WERI-Rb-1 (cell line): ENCODE results near the gene TMEFF1.
"Not testable (repeated sequence)": the region's sequence is repeated elsewhere in the genome, so short reads cannot be mapped to it uniquely, and the experiment has no call there.

ENCODE experiments used
- DNase-seq: peaks from one replicate; pipeline ENCODE4 v3.0.0-alpha.2; 2020
- H3K27ac ChIP-seq: fragments of 250-450 bp; sonication (Bioruptor Pico); 2 replicates; pipeline ENCODE4 v1.5.1; 2020; ENCODE audit warnings: mild to moderate bottlenecking, moderate library complexity
- H3K27me3 ChIP-seq: fragments of 250-450 bp; sonication (Bioruptor Pico); 2 replicates; pipeline ENCODE4 v1.5.1; 2021; ENCODE audit warnings: mild to moderate bottlenecking, low read depth, moderate library complexity; ENCODE audit not compliant: insufficient read depth, severe bottlenecking
- H3K36me3 ChIP-seq: fragments of 250-450 bp; sonication (Bioruptor Pico); 2 replicates; pipeline ENCODE4 v1.5.1; 2020; ENCODE audit warnings: mild to moderate bottlenecking, moderate library complexity
- H3K4me3 ChIP-seq: 2 replicates; pipeline ENCODE4 v1.5.1; 2011; ENCODE audit warnings: low read depth, mild to moderate bottlenecking, control low read depth, low read length
- H3K9me3 ChIP-seq: fragments of 250-450 bp; sonication (Bioruptor Pico); 2 replicates; pipeline ENCODE4 v1.5.1; 2021; ENCODE audit warnings: mild to moderate bottlenecking, moderate library complexity; ENCODE audit not compliant: severe bottlenecking
- TF ChIP-seq, protein P1 (sequence below): IDR thresholded peaks from 2 replicates; pipeline ENCODE4 v1.5.1; 2011; ENCODE audit warnings: low read depth, mild to moderate bottlenecking, control low read depth, inconsistent platforms, low read length

TMEFF1 gene

DNA sequence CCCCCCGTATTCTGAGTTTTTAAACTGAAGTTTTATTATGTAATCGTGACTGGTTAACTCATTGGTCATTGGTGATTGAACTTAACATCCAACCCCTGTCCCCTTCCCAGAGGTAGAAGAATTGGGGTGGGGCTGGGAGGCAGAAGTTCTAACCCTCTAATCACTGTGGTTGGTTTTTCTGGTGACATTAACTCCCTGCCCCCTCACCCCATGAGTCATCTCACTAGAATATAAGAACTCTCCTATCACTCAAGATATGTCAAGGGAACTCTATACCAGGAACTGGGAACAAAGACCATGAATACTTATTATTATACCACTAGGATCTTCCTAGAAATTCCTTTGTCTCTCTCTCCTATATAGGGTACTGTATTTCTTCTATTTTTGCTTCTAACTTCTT, 52.6 kb downstream of the TMEFF1 start:
- H3K4me3 ChIP-seq = no peak overlapping the region
- TF ChIP-seq, protein P1, sequence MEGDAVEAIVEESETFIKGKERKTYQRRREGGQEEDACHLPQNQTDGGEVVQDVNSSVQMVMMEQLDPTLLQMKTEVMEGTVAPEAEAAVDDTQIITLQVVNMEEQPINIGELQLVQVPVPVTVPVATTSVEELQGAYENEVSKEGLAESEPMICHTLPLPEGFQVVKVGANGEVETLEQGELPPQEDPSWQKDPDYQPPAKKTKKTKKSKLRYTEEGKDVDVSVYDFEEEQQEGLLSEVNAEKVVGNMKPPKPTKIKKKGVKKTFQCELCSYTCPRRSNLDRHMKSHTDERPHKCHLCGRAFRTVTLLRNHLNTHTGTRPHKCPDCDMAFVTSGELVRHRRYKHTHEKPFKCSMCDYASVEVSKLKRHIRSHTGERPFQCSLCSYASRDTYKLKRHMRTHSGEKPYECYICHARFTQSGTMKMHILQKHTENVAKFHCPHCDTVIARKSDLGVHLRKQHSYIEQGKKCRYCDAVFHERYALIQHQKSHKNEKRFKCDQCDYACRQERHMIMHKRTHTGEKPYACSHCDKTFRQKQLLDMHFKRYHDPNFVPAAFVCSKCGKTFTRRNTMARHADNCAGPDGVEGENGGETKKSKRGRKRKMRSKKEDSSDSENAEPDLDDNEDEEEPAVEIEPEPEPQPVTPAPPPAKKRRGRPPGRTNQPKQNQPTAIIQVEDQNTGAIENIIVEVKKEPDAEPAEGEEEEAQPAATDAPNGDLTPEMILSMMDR = no peak
- no peak overlapping the region for H3K27ac ChIP-seq
- H3K36me3 ChIP-seq = peaks cover 35% of the 10 kb centered on the region
- no peaks in the 10 kb centered on the region for H3K27me3 ChIP-seq
- H3K9me3 ChIP-seq = no peaks in the 10 kb centered on the region
- no peak for DNase-seq

DNA sequence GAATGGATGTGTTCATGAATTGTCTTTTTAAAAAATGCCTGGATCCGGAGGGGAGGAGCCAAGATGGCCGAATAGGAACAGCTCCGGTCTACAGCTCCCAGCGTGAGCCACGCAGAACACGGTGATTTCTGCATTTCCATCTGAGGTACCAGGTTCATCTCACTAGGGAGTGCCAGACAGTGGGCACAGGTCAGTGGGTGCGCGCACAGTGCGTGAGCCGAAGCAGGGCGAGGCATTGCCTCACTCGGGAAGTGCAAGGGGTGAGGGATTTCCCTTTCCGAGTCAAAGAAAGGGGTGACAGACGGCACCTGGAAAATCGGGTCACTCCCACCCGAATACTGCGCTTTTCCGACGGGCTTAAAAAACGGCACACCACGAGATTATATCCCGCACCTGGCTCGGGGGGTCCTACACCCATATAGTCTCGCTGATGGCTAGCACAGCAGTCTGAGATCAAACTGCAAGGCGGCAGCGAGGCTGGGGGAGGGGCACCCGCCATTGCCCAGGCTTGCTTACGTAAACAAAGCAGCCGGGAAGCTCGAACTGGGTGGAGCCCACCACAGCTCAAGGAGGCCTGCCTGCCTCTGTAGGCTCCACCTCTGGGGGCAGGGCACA, 54.3 kb downstream of the TMEFF1 start:
- not testable (repeated sequence) for H3K9me3 ChIP-seq, DNase-seq, H3K27ac ChIP-seq, H3K27me3 ChIP-seq, H3K4me3 ChIP-seq
- peaks cover 30% of the 10 kb centered on the region for H3K36me3 ChIP-seq

DNA sequence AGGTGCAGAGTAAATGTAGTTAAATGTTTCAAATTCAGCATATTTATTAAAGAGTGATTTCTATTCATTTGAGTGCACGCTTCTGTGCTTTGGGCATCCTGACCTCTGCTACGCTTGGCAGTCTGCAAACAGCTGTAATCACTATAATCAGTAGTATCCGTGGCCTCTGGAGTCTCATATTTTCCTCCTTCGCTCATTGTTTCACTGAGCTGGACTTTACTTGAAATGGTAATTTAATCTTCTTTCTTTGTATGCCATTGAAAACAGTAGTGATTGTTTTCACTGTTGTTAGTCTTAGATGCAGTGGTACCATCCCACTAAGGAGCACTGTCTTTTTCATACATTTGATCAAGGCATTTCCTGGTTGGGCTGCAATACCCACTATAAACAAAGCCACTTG, 61.5 kb downstream of the TMEFF1 start:
- H3K9me3 ChIP-seq = peaks cover 2% of the 10 kb centered on the region
- H3K36me3 ChIP-seq = peaks cover 5% of the 10 kb centered on the region
- DNase-seq = no peak
- no peaks in the 10 kb centered on the region for H3K27me3 ChIP-seq
- no peak overlapping the region for H3K27ac ChIP-seq
- H3K4me3 ChIP-seq = no peak overlapping the region
- TF ChIP-seq, protein P1 = no peak

DNA sequence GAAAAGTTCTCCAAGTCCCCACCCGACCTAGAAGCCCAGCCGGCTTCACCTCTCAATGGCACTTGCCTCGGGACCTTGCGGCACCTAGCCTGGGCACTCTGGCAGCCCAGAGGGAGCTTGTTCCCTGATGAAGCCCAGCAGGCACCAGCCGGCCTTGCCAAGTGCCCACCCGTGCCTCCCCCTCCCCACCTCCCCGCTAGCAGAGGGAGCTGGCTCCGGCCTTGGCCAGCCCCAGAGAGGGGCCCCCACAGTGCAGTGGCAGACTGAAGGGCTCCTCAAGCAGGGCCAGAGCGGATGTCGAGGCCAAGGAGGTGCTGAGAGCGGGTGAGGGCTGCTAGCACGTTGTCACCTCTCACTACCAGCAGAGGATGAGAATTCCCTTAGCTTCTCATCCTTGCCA, 67.4 kb downstream of the TMEFF1 start:
- peaks cover 38% of the 10 kb centered on the region for H3K36me3 ChIP-seq
- DNase-seq = no peak
- TF ChIP-seq, protein P1 = no peak

DNA sequence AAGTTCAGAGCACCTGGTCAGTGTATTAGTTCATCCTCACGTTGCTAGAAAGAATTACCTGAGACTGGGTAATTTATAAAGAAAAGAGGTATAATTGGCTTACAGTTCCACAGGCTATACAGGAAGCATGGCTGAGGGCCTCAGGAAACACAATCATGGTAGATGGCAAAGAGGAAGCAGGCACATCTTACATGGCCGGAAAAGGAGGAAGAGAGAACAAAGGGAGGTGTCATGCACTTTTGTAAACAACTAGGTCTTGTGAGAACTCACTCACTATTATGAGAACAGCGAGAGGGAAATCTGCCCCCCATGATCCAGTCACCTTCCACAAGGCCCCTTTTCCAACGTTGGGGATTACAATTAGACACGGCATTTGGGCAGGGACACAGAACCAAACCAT, 76.1 kb downstream of the TMEFF1 start:
- H3K27me3 ChIP-seq = no peaks in the 10 kb centered on the region
- no peak overlapping the region for H3K27ac ChIP-seq

More for the DNA sequence above, 67.4 kb downstream of the TMEFF1 start:
- peaks cover 13% of the 10 kb centered on the region for H3K9me3 ChIP-seq
- H3K27ac ChIP-seq = no peak overlapping the region
- no peak overlapping the region for H3K4me3 ChIP-seq
- H3K27me3 ChIP-seq = no peaks in the 10 kb centered on the region

DNA sequence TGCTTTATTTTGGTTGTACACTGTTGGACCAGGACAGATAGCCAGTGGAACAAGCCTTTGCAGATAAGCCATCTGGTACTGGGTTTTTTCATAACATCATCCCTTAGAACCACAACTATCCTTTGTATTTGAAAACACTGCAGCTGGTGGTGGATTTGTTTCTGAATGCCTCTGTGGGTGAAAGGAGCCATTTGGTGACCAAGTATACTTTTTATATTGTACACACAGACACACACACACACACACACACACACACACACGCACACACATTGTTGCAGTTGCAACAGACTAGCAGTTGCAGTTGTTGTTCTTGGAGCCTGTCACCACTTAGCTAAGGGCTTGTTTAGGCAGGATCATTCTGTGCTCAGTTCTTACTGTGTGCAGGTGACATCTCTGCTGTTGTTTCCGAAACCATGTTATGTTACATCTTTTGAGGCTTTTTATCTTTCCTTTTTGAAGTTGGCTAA, 82.0 kb downstream of the TMEFF1 start:
- no peak overlapping the region for H3K4me3 ChIP-seq
- no peaks in the 10 kb centered on the region for H3K9me3 ChIP-seq
- no peak overlapping the region for H3K27ac ChIP-seq
- no peaks in the 10 kb centered on the region for H3K27me3 ChIP-seq
- H3K36me3 ChIP-seq = peaks cover 60% of the 10 kb centered on the region
- DNase-seq = no peak
- TF ChIP-seq, protein P1 = no peak

More for the DNA sequence above, 76.1 kb downstream of the TMEFF1 start:
- Histone ChIP-seq H3K4me3 (no peak overlapping the region), H3K36me3 (peaks cover 66% of the 10 kb centered on the region), H3K9me3 (peaks cover 18% of the 10 kb centered on the region)
- no peak for DNase-seq
- TF ChIP-seq, protein P1 = no peak
